22Rv1 (cell line): ENCODE measurements around the gene SNAI1.

Experiments
- CTCF ChIP-seq: fragments of 450-650 bp; IDR thresholded peaks from 2 replicates; pipeline ENCODE4 v1.5.1; 2017; ENCODE audit warnings: mild to moderate bottlenecking
- ZFX ChIP-seq: fragments of 450-650 bp; IDR thresholded peaks from 2 replicates; pipeline ENCODE4 v1.6.1; 2017; ENCODE audit warnings: antibody characterized with exemption, borderline replicate concordance

- TF ChIP-seq CTCF (no peak), ZFX (no peak)
Measured at GRCh38 chr20:49984426-49985153, 1.8 kb downstream of the SNAI1 start.
